Raji (cell line): ENCODE data around the gene SHH.

ENCODE experiments used
- POLR2A ChIP-seq: IDR thresholded peaks from 2 replicates; pipeline ENCODE4 v1.6.1; 2011; ENCODE audit warnings: low read depth, low read length, control low read depth; ENCODE audit not compliant: insufficient read depth

SHH gene

DNA sequence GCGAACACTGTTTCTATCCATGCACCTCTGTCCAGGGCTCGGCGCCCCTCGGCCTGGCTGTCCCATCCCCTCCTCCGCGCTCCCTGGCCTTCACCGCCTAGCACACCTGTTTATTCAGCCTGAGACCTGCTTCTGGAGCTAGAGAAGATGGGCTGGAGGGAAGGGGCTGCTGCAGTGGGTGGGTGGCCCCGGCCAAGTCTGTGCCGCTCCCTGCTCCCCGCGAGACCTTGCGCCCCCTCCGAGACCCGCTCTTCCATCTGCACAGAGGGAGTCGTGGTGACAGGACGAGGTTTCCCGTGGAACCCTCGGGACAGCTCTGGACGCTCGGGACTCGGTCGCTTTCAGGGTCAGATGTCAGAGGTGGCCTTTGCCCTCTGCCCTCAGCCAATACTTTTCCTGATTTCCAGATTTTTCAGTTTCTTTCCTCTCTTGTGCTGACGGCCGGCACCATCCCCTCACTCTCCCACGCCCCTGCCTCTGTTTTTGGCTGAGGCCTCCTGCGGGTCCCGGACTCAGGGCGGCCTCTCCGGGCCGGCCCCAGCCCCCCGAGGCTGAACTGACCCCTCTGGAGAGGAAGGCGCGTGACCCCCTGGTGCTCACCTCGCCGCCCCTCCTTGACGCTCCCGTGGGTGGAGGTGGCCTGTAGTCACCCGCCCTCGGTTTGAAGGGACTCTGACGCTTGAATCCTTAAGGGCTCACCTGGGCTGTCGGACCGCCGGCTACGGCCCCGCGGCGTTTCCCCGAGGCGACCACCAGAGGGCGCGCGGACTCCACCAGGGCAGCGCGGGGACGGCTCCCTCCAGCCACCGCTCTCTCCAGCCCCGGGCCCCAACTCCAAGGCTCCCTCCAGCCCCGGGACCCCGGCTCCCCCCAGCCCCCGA is 15.6 kb downstream of the SHH start:
- TF ChIP-seq POLR2A, result no peak

GRCh38 chr7:155795951-155796350 is 16.3 kb downstream of the SHH start:
- TF ChIP-seq POLR2A, result no peak

DNA sequence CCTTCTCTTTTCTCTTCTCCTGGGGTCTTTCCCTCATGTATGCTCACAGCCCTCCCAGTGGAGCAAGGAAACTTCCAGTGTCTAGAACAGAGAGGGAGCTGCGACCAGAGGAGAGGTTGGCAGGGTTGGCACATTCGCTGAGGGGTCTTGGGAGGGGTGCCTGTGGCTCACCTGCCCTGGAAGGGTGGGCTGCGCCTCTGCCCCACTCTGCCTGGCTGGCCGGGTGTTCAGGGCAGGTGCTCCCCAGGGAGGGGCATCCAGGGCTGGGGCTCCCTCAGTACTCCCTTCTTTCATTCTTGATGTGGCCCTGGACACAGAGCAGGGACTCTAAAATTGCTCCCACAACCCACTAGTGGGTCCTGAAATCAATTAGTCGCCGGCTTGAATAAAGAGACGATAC is 16.9 kb downstream of the SHH start:
- TF ChIP-seq POLR2A, result no peak

DNA sequence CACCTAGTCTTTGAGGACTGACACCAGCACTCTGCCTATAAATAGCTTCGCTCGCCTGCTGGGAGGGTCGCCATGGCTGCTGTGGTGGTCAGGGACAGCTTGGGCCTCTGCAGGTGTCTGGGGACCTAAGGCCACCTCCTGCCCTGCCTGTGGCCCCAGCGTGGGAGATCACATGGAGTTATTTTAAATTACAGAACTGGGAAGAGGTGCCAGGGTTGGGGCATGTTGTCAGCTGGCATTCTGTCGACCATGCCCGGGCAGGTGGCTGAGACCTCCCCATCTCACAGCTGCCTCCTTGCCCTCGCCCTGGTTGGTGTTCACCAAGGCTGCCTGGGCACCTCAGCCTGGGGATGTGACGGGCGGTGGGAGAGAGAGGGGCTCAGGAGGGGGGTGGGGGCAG is 18.1 kb downstream of the SHH start:
- TF ChIP-seq POLR2A, result no peak

DNA sequence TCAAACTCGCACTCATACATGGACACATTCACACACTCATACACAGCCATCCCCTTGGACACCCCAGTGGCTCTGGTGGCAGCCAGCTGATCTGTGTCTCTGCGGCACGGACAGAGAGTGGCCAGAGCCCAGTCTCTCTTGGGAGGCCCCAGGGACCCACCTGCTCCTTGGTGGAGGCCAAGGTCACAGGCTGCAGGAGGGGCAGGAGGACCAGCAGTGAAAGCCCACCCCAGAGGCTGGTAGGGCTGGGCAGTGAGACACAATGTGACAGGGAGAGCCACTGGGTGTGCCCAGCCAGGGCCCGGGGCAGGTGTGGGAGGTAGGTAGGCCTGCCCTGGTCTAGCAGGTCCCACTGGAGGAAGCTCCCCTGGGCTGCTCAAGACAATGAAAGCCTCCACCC is 18.5 kb downstream of the SHH start:
- TF ChIP-seq POLR2A, result no peak

DNA sequence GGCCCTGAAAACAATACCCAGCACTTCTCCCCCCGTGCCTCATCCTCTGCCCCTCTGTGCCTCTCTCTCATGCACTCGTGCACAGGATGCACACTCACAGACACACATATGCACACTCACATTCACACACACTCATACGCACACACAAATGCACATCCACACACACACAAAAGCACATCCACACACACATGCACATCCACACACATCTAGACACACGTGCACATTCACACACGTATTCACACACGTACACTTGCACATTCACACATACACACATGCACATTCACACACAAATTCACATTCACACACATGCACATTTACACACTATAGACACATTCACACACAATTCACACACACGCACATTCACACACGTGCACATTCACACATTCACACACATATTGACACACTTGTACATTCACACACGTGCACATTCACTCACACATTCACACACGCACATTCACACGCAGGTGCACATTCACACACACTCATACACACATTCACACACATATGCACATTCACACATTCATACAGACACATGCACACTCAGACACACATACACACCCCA is 19.2 kb downstream of the SHH start:
- TF ChIP-seq POLR2A, result no peak

- no peak for TF ChIP-seq POLR2A
Observed at GRCh38 chr7:155792315-155792960, 19.8 kb downstream of the SHH start.

- TF ChIP-seq POLR2A, result no peak
Observed at GRCh38 chr7:155791836-155792235, 20.4 kb downstream of the SHH start.

DNA sequence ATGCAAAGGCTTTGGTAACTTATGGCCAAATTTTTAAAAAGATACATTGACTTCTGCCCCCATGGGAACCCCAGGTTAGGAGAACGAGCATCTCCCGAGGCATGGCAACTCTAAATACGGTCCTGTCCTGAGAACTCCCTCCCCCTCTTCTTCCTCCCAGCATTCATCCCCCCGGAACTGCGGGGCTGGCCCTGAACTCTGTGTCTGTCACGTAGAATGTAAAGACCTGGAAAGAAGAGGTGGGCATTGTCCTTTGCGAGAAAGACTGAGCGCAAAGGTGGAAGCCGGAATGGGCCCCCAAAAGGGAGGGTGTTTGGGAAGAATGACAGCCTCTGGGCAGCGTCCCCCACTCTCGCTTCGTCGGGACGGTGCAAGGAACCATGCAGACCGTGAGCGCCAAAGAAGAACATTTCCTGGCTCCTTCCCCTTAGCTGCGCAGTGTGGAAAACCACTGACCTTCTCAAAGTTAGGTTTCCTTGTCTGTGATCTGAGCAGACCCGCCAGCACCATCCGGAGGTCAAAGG is 21.0 kb downstream of the SHH start:
- TF ChIP-seq POLR2A, result no peak

GRCh38 chr7:155790666-155791065 is 21.6 kb downstream of the SHH start:
- TF ChIP-seq POLR2A, result no peak

GRCh38 chr7:155789001-155789725 is 23.1 kb downstream of the SHH start:
- TF ChIP-seq POLR2A, result no peak

DNA sequence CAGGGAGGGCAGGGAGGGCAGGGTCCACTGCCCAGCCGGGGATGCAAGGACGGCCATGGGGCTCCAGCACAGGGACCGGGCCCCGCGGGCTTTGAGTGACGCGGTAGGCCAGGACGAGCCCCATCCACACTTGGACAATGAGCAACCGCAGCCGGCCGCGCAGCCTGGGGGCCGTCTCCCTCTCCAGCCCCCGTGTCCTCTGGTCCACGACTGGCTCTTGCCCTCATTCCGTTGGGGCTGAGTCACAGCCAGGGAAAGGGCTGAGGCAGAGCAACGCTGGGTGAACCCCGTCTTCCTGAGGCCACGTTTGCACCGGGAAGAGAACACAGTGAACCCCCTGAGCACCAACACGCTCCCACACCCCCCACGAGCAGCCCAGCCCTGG is 23.7 kb downstream of the SHH start:
- TF ChIP-seq POLR2A, result no peak

DNA sequence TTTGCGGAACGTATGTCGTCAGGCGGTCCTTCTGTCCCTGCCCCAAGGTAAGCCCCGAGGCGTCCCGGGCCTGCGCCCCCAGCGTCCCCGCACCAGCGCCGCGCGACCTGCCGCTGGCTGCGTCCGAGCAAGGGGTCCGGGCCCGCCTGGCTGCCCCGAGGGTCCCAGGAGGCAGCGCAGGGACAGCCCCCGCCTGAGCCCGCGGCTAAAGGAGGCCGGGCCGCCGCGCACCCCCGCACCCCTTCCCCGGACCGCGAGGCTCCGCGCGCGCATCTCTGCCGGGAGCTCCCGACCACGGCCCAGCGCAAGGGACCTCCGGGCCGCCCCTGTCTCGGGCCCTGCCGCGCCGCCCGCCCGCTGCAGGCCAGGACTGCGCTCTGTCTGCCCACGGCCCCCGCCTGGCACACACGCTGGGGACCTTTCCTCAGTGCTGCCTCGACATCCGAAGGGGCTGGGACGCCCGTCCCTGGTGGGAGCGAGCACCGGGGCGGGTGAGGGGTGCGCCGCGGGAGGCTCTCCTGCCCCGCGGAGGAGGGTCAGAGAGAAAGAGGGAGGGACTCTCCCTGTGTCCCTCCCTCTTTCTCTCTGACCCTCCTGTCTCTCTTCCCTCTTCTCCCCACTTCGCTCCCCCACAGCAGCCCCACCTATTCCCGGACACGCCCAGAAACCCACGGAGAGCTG is 25.0 kb downstream of the SHH start:
- no peak for TF ChIP-seq POLR2A

- TF ChIP-seq POLR2A, result no peak
Observed at GRCh38 chr7:155786491-155786890, 25.8 kb downstream of the SHH start.

DNA sequence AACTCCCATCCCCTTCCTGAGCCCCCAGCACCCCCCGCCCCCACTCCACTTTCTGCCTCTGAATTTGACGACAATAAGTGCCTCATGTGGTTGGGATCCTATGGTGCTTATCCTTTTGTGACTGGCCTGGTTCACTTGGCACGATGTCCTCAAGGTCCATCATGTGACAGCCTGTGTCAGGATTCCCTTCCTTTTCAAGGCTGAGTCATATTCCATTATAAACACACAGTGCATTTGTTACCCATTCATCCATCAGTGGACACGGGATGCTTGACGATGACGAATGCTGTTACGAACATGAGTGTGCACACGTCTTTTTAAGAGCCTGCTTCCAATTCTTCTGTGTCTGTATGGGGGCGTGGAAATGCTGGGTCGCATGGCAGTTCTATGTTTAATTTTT is 26.7 kb downstream of the SHH start:
- TF ChIP-seq POLR2A, result no peak
